ENCODE data around the gene ANK2.

The ANK2 gene

GRCh38 chr4:113043591-113043990, 5.9 kb upstream of the ANK2 start:
- no peak overlapping the region for H4K91ac ChIP-seq (ENCODE audit: low read length)
- no peak overlapping the region for H3K4me2 ChIP-seq (ENCODE audit: low read length, poor library complexity, severe bottlenecking)
- H2BK5ac ChIP-seq (ENCODE audit: low read depth, low read length, poor library complexity, severe bottlenecking), result no peak overlapping the region
- peaks cover 11% of the 10 kb centered on the region for H3K9me3 ChIP-seq (ENCODE audit: control insufficient read depth, low read length)
- no peak overlapping the region for H3K4me3 ChIP-seq (ENCODE audit: insufficient read depth in 1 of 2, low read depth in 1 of 2, low read length in 2 of 2)
- H3K9ac ChIP-seq (ENCODE audit: low read length), result no peak overlapping the region
- H3K23ac ChIP-seq (ENCODE audit: low read length in 2 of 2), result no peak overlapping the region
- peaks cover 0 to 2% of the 10 kb centered on the region in 2 experiments for H3K36me3 ChIP-seq (ENCODE audit: control insufficient read depth in 1 of 2, insufficient read depth in 2 of 2, low read depth in 1 of 2, low read length in 2 of 2)
- peak; percentile 14 for DNase-seq
- H3K79me1 ChIP-seq (replicated peaks; ENCODE audit: low read length, poor library complexity, severe bottlenecking), result no peaks in the 10 kb centered on the region
- no peak overlapping the region for H4K8ac ChIP-seq (ENCODE audit: low read length)
- no peak overlapping the region for H2AFZ ChIP-seq (ENCODE audit: low read depth, low read length)
- H3K4me1 ChIP-seq (ENCODE audit: control insufficient read depth, insufficient read depth, low read depth, low read length), result no peaks in the 10 kb centered on the region
- H3K4ac ChIP-seq (ENCODE audit: low read depth in 1 of 2, low read length in 2 of 2), result no peak overlapping the region
- no peak overlapping the region for H2BK120ac ChIP-seq (ENCODE audit: low read depth, low read length)
- no peak overlapping the region for H3K14ac ChIP-seq (ENCODE audit: low read length in 2 of 2)
- H2BK12ac ChIP-seq (ENCODE audit: low read length in 2 of 2), result no peak overlapping the region
- no peak overlapping the region for H3K27ac ChIP-seq (ENCODE audit: low read length, poor library complexity, severe bottlenecking)
- no peak overlapping the region for H2AK5ac ChIP-seq (ENCODE audit: low read length, severe bottlenecking)
- H3K18ac ChIP-seq (ENCODE audit: low read depth in 1 of 2, low read length in 2 of 2), result no peak overlapping the region
- H2BK15ac ChIP-seq (ENCODE audit: low read depth, poor library complexity, severe bottlenecking), result no peak overlapping the region
- no peaks in the 10 kb centered on the region for H3K27me3 ChIP-seq (ENCODE audit: control insufficient read depth in 1 of 2, insufficient read depth in 1 of 2, low read length in 2 of 2)

GRCh38 chr4:113050371-113050755, 910 bp downstream of the ANK2 start:
- Histone ChIP-seq H3K27me3 (ENCODE audit: control insufficient read depth in 1 of 2, insufficient read depth in 1 of 2, low read length in 2 of 2) (no peaks in the 10 kb centered on the region), H2AK5ac (ENCODE audit: low read length, severe bottlenecking) (no peak overlapping the region), H3K23ac (ENCODE audit: low read length in 2 of 2) (no peak overlapping the region), H3K36me3 (ENCODE audit: control insufficient read depth in 1 of 2, insufficient read depth in 2 of 2, low read depth in 1 of 2, low read length in 2 of 2) (no peaks in the 10 kb centered on the region), H4K91ac (ENCODE audit: low read length) (no peak overlapping the region), H2BK120ac (ENCODE audit: low read depth, low read length) (no peak overlapping the region), H3K9me3 (ENCODE audit: control insufficient read depth, low read length) (no peaks in the 10 kb centered on the region), H2BK12ac (ENCODE audit: low read length in 2 of 2) (no peak overlapping the region), H3K79me1 (replicated peaks; ENCODE audit: low read length, poor library complexity, severe bottlenecking) (peaks cover 1% of the 10 kb centered on the region), H3K18ac (ENCODE audit: low read depth in 1 of 2, low read length in 2 of 2) (no peak overlapping the region), H3K4me1 (ENCODE audit: control insufficient read depth, insufficient read depth, low read depth, low read length) (peaks cover 3% of the 10 kb centered on the region), H3K4ac (ENCODE audit: low read depth in 1 of 2, low read length in 2 of 2) (no peak overlapping the region), H2AFZ (ENCODE audit: low read depth, low read length) (no peak overlapping the region), H3K27ac (ENCODE audit: low read length, poor library complexity, severe bottlenecking) (no peak overlapping the region), H4K8ac (ENCODE audit: low read length) (no peak overlapping the region), H2BK5ac (ENCODE audit: low read depth, low read length, poor library complexity, severe bottlenecking) (no peak overlapping the region), H3K4me3 (ENCODE audit: insufficient read depth in 1 of 2, low read depth in 1 of 2, low read length in 2 of 2) (no peak overlapping the region), H3K9ac (ENCODE audit: low read length) (no peak overlapping the region), H3K4me2 (ENCODE audit: low read length, poor library complexity, severe bottlenecking) (no peak overlapping the region), H2BK15ac (ENCODE audit: low read depth, poor library complexity, severe bottlenecking) (no peak overlapping the region), H3K14ac (ENCODE audit: low read length in 2 of 2) (no peak overlapping the region)
- WGBS, result 54% methylated on average over 2 of the region's 2 CpGs
- DNase-seq, result no peak

GRCh38 chr4:113050837-113051236, 1.4 kb downstream of the ANK2 start:
- Histone ChIP-seq H3K23ac (ENCODE audit: low read length in 2 of 2) (no peak overlapping the region), H3K4me2 (ENCODE audit: low read length, poor library complexity, severe bottlenecking) (no peak overlapping the region), H3K79me1 (replicated peaks; ENCODE audit: low read length, poor library complexity, severe bottlenecking) (peaks cover 1% of the 10 kb centered on the region), H3K14ac (ENCODE audit: low read length in 2 of 2) (no peak overlapping the region), H3K9ac (ENCODE audit: low read length) (no peak overlapping the region), H2BK5ac (ENCODE audit: low read depth, low read length, poor library complexity, severe bottlenecking) (no peak overlapping the region), H2AK5ac (ENCODE audit: low read length, severe bottlenecking) (no peak overlapping the region), H2BK12ac (ENCODE audit: low read length in 2 of 2) (no peak overlapping the region), H2BK120ac (ENCODE audit: low read depth, low read length) (no peak overlapping the region), H3K36me3 (ENCODE audit: control insufficient read depth in 1 of 2, insufficient read depth in 2 of 2, low read depth in 1 of 2, low read length in 2 of 2) (no peaks in the 10 kb centered on the region), H3K27me3 (ENCODE audit: control insufficient read depth in 1 of 2, insufficient read depth in 1 of 2, low read length in 2 of 2) (no peaks in the 10 kb centered on the region), H3K4me3 (ENCODE audit: insufficient read depth in 1 of 2, low read depth in 1 of 2, low read length in 2 of 2) (no peak overlapping the region), H4K91ac (ENCODE audit: low read length) (no peak overlapping the region), H3K18ac (ENCODE audit: low read depth in 1 of 2, low read length in 2 of 2) (no peak overlapping the region), H2AFZ (ENCODE audit: low read depth, low read length) (no peak overlapping the region), H3K9me3 (ENCODE audit: control insufficient read depth, low read length) (no peaks in the 10 kb centered on the region), H3K4me1 (ENCODE audit: control insufficient read depth, insufficient read depth, low read depth, low read length) (peaks cover 3% of the 10 kb centered on the region), H3K27ac (ENCODE audit: low read length, poor library complexity, severe bottlenecking) (no peak overlapping the region), H2BK15ac (ENCODE audit: low read depth, poor library complexity, severe bottlenecking) (no peak overlapping the region), H4K8ac (ENCODE audit: low read length) (no peak overlapping the region), H3K4ac (ENCODE audit: low read depth in 1 of 2, low read length in 2 of 2) (no peak overlapping the region)
- WGBS, result 96% methylated on average over 1 of the region's 3 CpGs
- no peak for DNase-seq

- no peak overlapping the region for H3K9ac ChIP-seq (ENCODE audit: low read length)
Measured at GRCh38 chr4:113051361-113051760, 1.9 kb downstream of the ANK2 start.

More at GRCh38 chr4:113051361-113051760, 1.9 kb downstream of the ANK2 start:
- no peaks in the 10 kb centered on the region for H3K9me3 ChIP-seq (ENCODE audit: control insufficient read depth, low read length)
- WGBS, result no CpG with 5 or more reads among the region's 2 CpGs
- no peak overlapping the region for H3K4me3 ChIP-seq (ENCODE audit: insufficient read depth in 1 of 2, low read depth in 1 of 2, low read length in 2 of 2)
- H2BK120ac ChIP-seq (ENCODE audit: low read depth, low read length), result no peak overlapping the region
- no peaks in the 10 kb centered on the region for H3K27me3 ChIP-seq (ENCODE audit: control insufficient read depth in 1 of 2, insufficient read depth in 1 of 2, low read length in 2 of 2)
- H4K91ac ChIP-seq (ENCODE audit: low read length), result no peak overlapping the region
- no peak overlapping the region for H2AFZ ChIP-seq (ENCODE audit: low read depth, low read length)
- no peaks in the 10 kb centered on the region for H3K36me3 ChIP-seq (ENCODE audit: control insufficient read depth in 1 of 2, insufficient read depth in 2 of 2, low read depth in 1 of 2, low read length in 2 of 2)
- no peak overlapping the region for H3K27ac ChIP-seq (ENCODE audit: low read length, poor library complexity, severe bottlenecking)
- H2BK5ac ChIP-seq (ENCODE audit: low read depth, low read length, poor library complexity, severe bottlenecking), result no peak overlapping the region
- H2AK5ac ChIP-seq (ENCODE audit: low read length, severe bottlenecking), result no peak overlapping the region
- no peak overlapping the region for H3K4ac ChIP-seq (ENCODE audit: low read depth in 1 of 2, low read length in 2 of 2)
- no peak overlapping the region for H2BK15ac ChIP-seq (ENCODE audit: low read depth, poor library complexity, severe bottlenecking)
- H2BK12ac ChIP-seq (ENCODE audit: low read length in 2 of 2), result no peak overlapping the region
- no peak overlapping the region for H3K14ac ChIP-seq (ENCODE audit: low read length in 2 of 2)
- H4K8ac ChIP-seq (ENCODE audit: low read length), result no peak overlapping the region
- DNase-seq, result no peak
- peaks cover 3% of the 10 kb centered on the region for H3K4me1 ChIP-seq (ENCODE audit: control insufficient read depth, insufficient read depth, low read depth, low read length)
- H3K23ac ChIP-seq (ENCODE audit: low read length in 2 of 2), result no peak overlapping the region
- no peak overlapping the region for H3K4me2 ChIP-seq (ENCODE audit: low read length, poor library complexity, severe bottlenecking)
- peaks cover 1% of the 10 kb centered on the region for H3K79me1 ChIP-seq (replicated peaks; ENCODE audit: low read length, poor library complexity, severe bottlenecking)
- H3K18ac ChIP-seq (ENCODE audit: low read depth in 1 of 2, low read length in 2 of 2), result no peak overlapping the region

Measured in mesenchymal stem cell (in vitro differentiated cells and primary cell).